HG03342 (cell line): Measurements from ENCODE around the gene SEC31B.
A peak's percentile ranks its signal among the peaks of the same experiment; 100 is the strongest.

Experiments used
- ATAC-seq: cut with Tn5 transposase; IDR thresholded peaks from one replicate; pipeline ENCODE4 v1.9.1; 2021; ENCODE audit warnings: mild to moderate bottlenecking, moderate library complexity; ENCODE audit not compliant: unreplicated experiment

Gene SEC31B

DNA sequence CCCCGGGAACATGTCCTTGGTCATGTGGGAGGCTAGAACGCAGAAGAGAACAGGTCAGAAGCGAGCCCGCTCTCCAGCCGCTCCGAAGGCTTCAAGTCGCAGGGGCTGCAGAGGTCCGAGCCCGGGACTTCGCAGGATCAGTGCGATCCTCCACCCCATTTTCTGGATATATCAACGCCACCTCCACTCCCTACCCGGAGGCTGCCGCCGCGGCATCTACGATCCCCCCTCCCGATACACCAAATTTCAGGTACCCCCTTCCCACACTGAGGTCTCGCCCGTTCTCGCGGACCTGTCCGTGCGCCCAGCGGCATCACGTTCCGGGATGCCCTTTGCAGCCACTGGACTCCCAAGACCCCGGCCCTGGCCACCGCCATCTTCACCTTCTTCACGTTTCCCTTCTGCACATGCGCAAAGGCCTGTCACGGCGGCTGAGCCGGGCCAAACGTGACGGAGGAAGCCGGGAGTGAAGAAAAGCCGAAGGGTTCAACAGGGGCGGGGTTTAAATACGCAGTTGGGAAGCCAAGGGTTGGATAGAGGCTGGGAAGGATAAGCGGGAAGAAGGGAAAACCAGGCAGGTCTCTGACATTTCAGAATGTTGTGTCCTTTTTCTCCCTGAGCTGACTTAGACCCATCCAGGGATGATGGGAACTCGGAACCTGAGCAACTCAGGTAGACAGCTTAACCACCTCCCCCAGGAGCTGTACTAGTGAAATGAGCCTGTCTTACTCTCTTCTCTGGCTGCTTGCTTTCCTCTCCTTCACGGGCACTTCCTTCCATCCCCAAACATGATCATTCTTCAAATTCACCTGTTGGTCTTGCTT lies 10.0 kb upstream of the SEC31B start, which contains the start of gene NDUFB8:
Gene NDUFB8, minus strand, starts transcription at position 397 of the 824 bp plus-strand sequence. Its CDS starts 20 bp downstream, at position 377.
- ATAC-seq = peak; percentile 58

DNA sequence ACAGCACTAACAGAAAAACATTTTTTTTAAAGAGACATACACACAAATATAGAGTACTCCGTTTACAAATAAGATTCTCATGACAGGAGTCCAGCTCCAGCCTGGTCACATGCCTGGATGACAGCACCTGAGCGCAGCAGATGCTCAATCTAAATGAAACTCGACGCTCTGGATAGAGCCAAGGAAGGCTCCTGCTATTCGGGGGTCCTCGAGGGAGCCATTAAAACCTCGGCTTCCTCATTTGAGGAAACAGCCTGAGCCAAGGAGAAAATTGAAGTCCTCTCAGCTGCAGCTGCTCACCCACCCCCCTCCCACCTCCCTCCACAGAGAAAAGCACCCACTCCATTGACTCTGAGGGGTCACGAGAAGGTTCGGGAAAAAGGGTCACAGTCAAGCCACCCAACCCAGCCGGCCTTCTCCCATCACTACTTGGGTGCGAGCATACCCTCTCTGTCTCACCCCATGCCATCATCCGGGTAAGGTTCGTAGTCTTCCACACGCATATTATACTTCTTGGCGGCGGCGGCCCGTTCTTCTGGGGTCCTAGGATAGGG lies 9.3 kb upstream of the SEC31B start:
- no peak for ATAC-seq

GRCh38 chr10:100528123-100528886 lies 8.6 kb upstream of the SEC31B start:
- no peak for ATAC-seq

- ATAC-seq = no peak
These were observed 5.0 kb upstream of the SEC31B start for GRCh38 chr10:100524638-100525037.

DNA sequence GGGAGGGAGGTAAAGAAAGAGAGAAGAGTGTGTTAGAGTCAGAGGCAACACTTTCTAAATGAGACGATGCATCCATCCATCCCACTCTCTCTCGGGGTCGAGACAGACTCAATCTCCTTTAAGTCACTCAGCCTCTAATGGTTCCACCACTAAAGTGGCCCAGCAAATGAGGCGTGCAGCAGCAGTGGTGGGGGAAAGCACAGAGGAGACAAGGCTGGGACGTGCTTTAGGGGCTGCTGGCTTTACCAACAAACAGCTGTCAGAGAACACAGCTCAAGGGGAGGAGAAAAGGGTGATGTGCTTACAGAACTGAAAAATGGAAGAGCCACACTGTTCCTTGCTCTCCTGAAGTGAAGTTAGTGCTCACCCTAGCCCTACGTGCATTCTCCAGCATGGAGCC lies 4.5 kb upstream of the SEC31B start:
- no peak for ATAC-seq

DNA sequence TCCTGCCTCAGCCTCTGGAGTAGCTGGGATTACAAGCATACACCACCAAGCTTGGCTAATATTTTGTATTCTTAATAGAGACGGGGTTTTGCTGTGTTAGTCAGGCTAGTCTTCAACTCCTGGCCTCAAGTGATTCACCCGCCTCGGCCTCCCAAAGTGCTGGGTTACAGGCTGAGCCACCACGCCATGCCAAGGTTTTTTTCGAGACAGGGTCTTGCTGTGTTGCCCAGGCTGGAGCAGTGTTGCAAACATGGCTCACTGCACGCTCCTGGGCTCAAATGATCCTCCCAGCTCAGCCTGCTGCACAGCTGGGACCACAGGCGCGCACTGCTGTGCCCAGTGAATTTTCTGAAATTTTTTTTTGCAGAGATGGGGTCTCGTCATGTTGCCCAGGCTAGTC lies 3.3 kb upstream of the SEC31B start:
- ATAC-seq = no peak

DNA sequence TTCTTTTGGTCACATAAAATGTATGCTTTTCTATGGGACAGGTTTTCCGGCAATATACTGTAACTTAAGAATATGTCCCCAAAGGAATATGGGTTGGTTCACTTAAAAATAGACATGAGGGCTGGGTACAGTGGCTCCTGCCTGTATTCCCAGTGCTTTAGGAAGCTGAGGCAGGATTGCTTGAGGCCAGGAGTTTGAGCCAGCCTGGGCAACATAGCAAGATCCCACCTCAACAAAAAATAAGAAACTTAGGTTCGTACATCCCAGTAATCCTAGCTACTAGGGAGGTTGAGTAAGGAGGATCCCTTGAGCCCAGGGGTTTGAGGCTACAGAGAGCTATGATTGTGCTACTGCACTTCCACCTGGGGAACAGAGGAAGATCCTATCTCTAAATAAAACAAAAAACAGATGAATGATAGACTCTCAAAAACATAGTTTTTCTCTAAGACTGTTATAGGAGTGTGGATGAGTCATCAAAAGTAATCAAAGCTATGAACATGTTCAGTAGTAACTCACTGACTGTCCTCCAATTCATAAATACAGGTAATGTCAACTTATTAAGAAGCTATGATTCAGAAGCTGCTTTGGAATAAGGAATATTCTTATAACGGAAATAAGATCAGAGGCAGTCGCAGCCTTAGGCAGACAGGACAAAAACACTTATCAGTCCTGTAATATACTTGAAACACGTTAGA lies 2.6 kb upstream of the SEC31B start:
- ATAC-seq = no peak

DNA sequence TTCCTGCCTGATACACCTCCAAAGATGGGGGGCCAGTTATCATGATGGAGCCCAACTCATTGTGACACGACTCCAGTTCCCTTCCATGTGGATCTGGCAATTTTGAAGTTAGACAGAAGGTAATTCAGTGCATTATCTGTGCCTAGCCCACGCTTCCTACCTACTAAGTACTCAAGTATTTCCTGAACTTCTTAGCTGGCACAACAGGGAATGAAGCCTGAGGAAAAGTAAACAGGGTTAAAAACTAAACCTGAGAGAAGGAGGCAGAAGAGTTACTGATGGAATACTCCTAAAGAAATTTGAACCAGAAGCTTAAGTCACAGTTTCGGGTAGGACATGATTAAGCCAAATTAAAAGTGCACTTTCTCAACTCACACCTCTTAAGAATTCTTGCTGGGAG lies 1.1 kb upstream of the SEC31B start:
- ATAC-seq = no peak

- ATAC-seq = no peak
These were observed 860 bp downstream of the SEC31B start for GRCh38 chr10:100518761-100519241.

- ATAC-seq = no peak
These were observed 2.8 kb downstream of the SEC31B start for GRCh38 chr10:100516847-100517246.

- ATAC-seq = no peak
These were observed 4.0 kb downstream of the SEC31B start for GRCh38 chr10:100515612-100516011.

DNA sequence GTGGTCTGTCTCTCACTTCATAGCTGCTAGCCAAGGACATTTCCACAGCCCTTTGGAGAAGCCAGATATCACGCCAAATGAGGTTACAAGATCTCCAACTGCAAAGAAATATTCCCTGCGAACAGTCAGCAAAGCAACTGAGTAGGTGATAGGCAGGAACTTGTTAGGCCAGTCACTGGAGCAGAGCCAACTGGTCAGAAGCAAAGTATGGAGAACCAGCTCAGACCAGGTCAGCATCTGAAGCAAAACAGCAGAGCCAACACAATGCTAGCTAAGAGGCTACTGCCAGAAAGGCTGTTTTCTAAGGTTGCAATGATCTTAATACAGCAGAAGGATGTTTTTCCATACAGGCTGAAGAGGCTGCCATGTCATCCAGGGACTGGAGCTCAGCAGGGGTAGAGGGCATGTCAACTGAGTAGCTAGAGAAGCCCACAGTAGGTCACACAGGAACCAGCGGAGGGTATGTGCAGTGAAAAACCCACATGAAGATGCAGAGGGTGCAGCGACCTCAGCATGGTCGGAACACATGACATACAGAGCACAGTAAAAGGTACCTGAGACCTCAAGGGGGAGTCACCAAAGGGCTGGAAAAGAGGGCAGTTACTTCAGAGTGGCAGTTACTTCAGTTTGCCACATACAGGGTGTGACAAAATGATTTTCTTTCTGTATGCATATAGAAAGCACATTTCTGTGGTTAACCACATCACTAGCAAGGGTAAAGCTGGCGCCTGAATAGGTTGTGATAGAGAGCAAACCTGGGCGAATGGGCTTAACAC lies 8.9 kb downstream of the SEC31B start:
- no peak for ATAC-seq

GRCh38 chr10:100509241-100509840 lies 10.3 kb downstream of the SEC31B start:
- no peak for ATAC-seq

- no peak for ATAC-seq
These were observed 10.9 kb downstream of the SEC31B start for GRCh38 chr10:100508691-100509150.

- no peak for ATAC-seq
These were observed 11.4 kb downstream of the SEC31B start for GRCh38 chr10:100508266-100508665.

DNA sequence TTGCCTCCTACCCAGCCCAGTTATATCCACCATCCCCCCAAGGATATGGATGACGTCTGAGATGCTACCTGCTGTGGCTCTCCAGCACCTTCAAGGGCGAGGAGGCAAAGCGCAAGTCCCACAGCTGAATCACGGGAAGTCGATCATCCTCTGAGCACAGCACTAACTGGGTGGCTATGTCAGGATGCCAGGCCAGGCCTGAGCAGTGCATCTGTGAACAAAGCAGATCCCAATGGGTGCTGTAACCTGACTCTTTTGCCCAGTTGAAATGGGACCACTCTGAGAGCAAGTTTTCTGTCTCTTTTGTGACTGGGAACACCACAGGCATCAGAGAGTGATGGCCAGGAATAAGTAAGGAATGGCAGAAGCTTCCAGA lies 12.3 kb downstream of the SEC31B start:
- ATAC-seq = no peak

DNA sequence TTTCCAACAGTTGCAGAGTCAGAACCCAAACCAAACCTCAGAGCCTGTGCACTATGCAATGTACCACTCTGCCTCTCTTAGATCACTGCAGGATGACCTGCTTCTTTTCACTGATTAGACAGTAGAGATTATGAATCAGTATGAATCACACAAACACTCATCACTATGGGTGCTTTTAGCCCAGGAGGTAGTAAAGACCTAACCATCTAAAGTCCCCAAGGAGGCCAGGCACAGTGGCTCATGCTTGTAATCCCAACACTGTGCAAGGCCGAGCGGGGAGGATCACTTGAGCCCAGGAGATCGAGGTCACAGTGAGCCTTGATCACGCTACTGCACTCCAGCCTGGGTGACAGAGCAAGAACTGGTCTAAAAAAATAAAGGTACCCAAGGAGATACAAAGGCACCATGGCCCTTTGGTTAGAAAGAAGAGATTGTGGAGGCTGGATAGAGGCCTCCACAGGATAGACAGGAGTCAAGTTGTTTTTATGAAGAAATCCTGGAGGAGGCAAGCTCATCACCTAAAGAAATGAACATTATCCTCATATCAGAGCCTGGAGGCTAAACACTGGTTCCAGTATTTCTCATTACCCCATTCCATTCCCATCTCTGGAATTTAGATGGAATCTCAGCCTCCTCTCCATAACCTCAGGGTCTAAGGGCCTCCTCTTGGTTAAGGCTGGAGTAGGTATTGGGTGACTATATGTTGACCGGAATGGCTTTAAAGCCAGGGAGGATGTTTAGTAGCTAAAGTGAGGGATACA lies 12.9 kb downstream of the SEC31B start:
- ATAC-seq = no peak

DNA sequence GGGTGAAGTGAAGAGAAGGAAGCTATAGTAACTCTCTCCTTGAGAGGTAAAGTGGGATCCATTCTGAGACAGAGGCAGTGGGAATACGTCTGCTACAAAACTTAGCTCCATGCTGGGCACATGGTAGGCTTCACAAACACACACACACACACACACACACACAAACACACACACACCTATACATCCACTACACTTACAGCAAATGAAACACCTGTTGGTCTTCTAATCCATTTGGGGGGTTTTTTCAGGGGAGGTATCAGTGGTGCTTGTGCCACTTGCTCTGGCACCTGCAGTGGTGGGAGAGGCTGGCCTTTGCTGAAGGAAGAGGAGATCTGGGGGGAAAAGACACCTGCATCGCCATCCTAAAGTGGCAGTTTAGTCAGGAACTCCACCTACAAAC lies 14.5 kb downstream of the SEC31B start:
- ATAC-seq = no peak

DNA sequence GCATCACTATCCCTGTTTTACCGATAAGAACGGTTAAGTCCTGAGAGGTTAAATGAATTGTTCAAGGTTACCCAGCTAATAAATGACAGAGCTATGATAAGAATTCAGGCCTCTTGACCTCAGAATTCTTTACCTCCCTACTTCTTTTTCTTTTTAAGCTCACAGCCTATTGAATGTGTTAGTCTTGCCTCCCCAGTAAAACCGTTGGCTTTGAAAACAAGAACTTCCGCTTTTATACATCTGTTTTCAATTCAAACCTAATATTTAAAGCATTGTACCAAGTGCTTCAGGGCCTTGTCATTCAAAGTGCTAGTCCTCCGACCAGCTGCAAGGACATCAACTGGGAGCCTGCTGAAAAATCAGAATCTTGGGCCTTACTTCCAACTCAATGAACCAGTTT lies 15.6 kb downstream of the SEC31B start:
- no peak for ATAC-seq
